SK-N-SH (cell line): ENCODE data around the gene IL2RA. TPM values are rescaled to one million over a fixed set of nuclear protein-coding genes. Genes with fewer than 3 reads are reported as not detected.

Source experiments
- CTCF ChIA-PET: fragments of 300-600, 350-600 bp; formaldehyde crosslinking; extraction: SDS; loops from one replicate; lab custom pipeline; 2021; lab: Yijun Ruan, JAX
- POLR2A ChIA-PET: fragments of 350-600 bp; sonication (Branson Sonifier 250); formaldehyde crosslinking; extraction: SDS; loops from one replicate; lab custom pipeline; 2020; ENCODE audit warnings: antibody characterized with exemption, inconsistent platforms; lab: Yijun Ruan, JAX
- DNase-seq: peaks from one replicate; pipeline ENCODE4 v3.0.0; 2012
- H2AFZ ChIP-seq: fragments of 200-600 bp; sonication (generic); 2 replicates; pipeline ENCODE4 v1.8.1; 2016; ENCODE audit warnings: antibody characterized with exemption, mild to moderate bottlenecking, low read depth
- H3F3A ChIP-seq: fragments of 200-600 bp; sonication (generic); replicated peaks from 2 replicates; pipeline ENCODE3; 2016; ENCODE audit warnings: antibody characterized with exemption, mild to moderate bottlenecking; ENCODE audit not compliant: insufficient read depth
- H3K27ac ChIP-seq, 2 experiments: fragments of 200-500 bp in 1 of 2; fragments of 200-600 bp in 1 of 2; sonication (Bioruptor generic) in 1 of 2; sonication (generic), shearing (Covaris generic) in 1 of 2; 2 replicates each; pipeline versions ENCODE4 v1.5.1 to v1.6.1; 2014 to 2016; ENCODE audit warnings: low read depth in 2 of 2, inconsistent platforms in 1 of 2, low read length in 1 of 2, mild to moderate bottlenecking in 1 of 2, mixed read lengths in 1 of 2
- H3K27me3 ChIP-seq: fragments of 200-600 bp; sonication (generic), shearing (Covaris generic); 2 replicates; pipeline ENCODE4 v1.6.1; 2016; ENCODE audit warnings: mixed run types; ENCODE audit not compliant: insufficient read depth
- H3K36me3 ChIP-seq, 2 experiments: fragments of 200-500 bp in 1 of 2; fragments of 200-600 bp in 1 of 2; sonication (Bioruptor generic) in 1 of 2; sonication (generic) in 1 of 2; replicated peaks in 1 of 2; 2 replicates each; pipeline versions ENCODE3 to v1.5.1; 2014 to 2016; ENCODE audit warnings: low read length in 1 of 2, mild to moderate bottlenecking in 1 of 2; ENCODE audit not compliant: insufficient read depth in 2 of 2, control insufficient read depth in 1 of 2
- H3K4me1 ChIP-seq, 2 experiments: fragments of 200-500 bp in 1 of 2; fragments of 200-600 bp in 1 of 2; sonication (Bioruptor generic) in 1 of 2; sonication (generic), shearing (Covaris generic) in 1 of 2; 2 replicates each; pipeline versions ENCODE4 v1.5.1 to v1.6.1; 2014 to 2016; ENCODE audit warnings: low read depth in 1 of 2, low read length in 1 of 2, mixed run types in 1 of 2; ENCODE audit not compliant: insufficient read depth in 2 of 2, control insufficient read depth in 1 of 2
- H3K4me2 ChIP-seq: fragments of 200-600 bp; sonication (generic), shearing (Covaris generic); 2 replicates; pipeline ENCODE4 v1.6.1; 2017; ENCODE audit warnings: mixed run types
- H3K4me3 ChIP-seq, 2 experiments: fragments of 200-500 bp in 1 of 2; fragments of 200-600 bp in 1 of 2; sonication (Bioruptor generic) in 1 of 2; sonication (generic), shearing (Covaris generic) in 1 of 2; 2 replicates each; pipeline versions ENCODE4 v1.5.1 to v1.8.1; 2014 to 2016; ENCODE audit warnings: low read depth in 2 of 2, inconsistent platforms in 1 of 2, low read length in 1 of 2, mild to moderate bottlenecking in 1 of 2, mixed read lengths in 1 of 2, moderate library complexity in 1 of 2
- H3K79me2 ChIP-seq: fragments of 200-600 bp; sonication (generic); 2 replicates; pipeline ENCODE4 v1.8.1; 2017; ENCODE audit warnings: mild to moderate bottlenecking; ENCODE audit not compliant: insufficient read depth
- H3K9ac ChIP-seq: fragments of 200-600 bp; sonication (generic); 2 replicates; pipeline ENCODE4 v1.6.1; 2017; ENCODE audit warnings: mixed run types
- H3K9me2 ChIP-seq: fragments of 200-600 bp; sonication (generic); 2 replicates; pipeline ENCODE4 v1.6.1; 2017; ENCODE audit warnings: mixed run types
- H3K9me3 ChIP-seq: fragments of 200-600 bp; sonication (generic); 2 replicates; pipeline ENCODE4 v1.6.1; 2017; ENCODE audit warnings: mixed run types, mild to moderate bottlenecking, moderate library complexity
- H4K20me1 ChIP-seq: fragments of 200-600 bp; sonication (generic); 2 replicates; pipeline ENCODE4 v1.6.1; 2017; ENCODE audit warnings: mild to moderate bottlenecking, mixed run types; ENCODE audit not compliant: insufficient read depth
- GABPA ChIP-seq: IDR thresholded peaks from 2 replicates; pipeline ENCODE4 v1.4.0; 2012; ENCODE audit warnings: low read depth, mild to moderate bottlenecking
- NFIC ChIP-seq: IDR thresholded peaks from 2 replicates; pipeline ENCODE4 v1.4.0; 2012; ENCODE audit warnings: borderline replicate concordance
- PBX3 ChIP-seq: IDR thresholded peaks from 2 replicates; pipeline ENCODE4; 2012
- POLR2AphosphoS5 ChIP-seq: IDR thresholded peaks from 2 replicates; pipeline ENCODE4 v1.6.1; 2012; ENCODE audit warnings: low read depth, low read length
- REST ChIP-seq: IDR thresholded peaks from 2 replicates; pipeline ENCODE4 v1.6.1; 2012; ENCODE audit warnings: mild to moderate bottlenecking, low read depth, low read length, moderate library complexity
- SIN3A ChIP-seq: IDR thresholded peaks from 2 replicates; pipeline ENCODE4 v1.6.1; 2012; ENCODE audit warnings: low read depth, mild to moderate bottlenecking, low read length, moderate library complexity, borderline replicate concordance
- SMC3 ChIP-seq: IDR thresholded peaks from 2 replicates; pipeline ENCODE4 v1.6.1; 2012; ENCODE audit warnings: low read depth, low read length, improper control_type of control experiment
- USF1 ChIP-seq: IDR thresholded peaks from 2 replicates; pipeline ENCODE4 v1.4.0; 2012; ENCODE audit warnings: low read depth, borderline replicate concordance
- WGBS: methylation state at CpG from one replicate; pipeline ENCODE4 v1.1.6; 2017; ENCODE audit warnings: low lambda C conversion rate; 5-methylcytosine and 5-hydroxymethylcytosine counted together
- polyA plus RNA-seq, 3 experiments: library from polyadenylated mRNA; depleted of rRNA; stranded (reverse); fragments of >200 nt; gene quantifications; 2 replicates each; pipeline ENCODE4 v1.2.3, GENCODE V29; 2012

IL2RA gene
- polyA plus RNA-seq, 1 of the 3 experiments (the other 2 are of a cell fraction): not detected

- Histone ChIP-seq H3K9me2 (no peaks in the 10 kb centered on the region), H4K20me1 (no peaks in the 10 kb centered on the region), H3K9me3 (no peaks in the 10 kb centered on the region), H3K79me2 (no peaks in the 10 kb centered on the region), H3K27ac (no peak overlapping the region), H3K4me1 (no peaks in the 10 kb centered on the region; a peak in 1 of 4 replicates), H3K27me3 (no peaks in the 10 kb centered on the region), H3F3A (no peaks in the 10 kb centered on the region), H3K36me3 (no peaks in the 10 kb centered on the region), H3K4me2 (no peak overlapping the region), H3K4me3 (no peak overlapping the region), H2AFZ (no peak overlapping the region), H3K9ac (no peak overlapping the region)
- DNase-seq: no peak
- 64% methylated on average over 15 of the region's 15 CpGs for WGBS
- TF ChIP-seq NFIC (no peak), SIN3A (no peak), POLR2AphosphoS5 (no peak), SMC3 (no peak), USF1 (no peak), REST (no peak), GABPA (no peak), PBX3 (no peak)
- POLR2A ChIA-PET: no interaction called here
- CTCF ChIA-PET: interaction anchor here (1.2 to 3.5 kb wide), 4 partner anchors 74 to 394 kb away, joined by 3 to 22 read pairs (median 8); no protein-coding TSS in a partner anchor
Observed at GRCh38 chr10:6012121-6012905, 49.9 kb downstream of the IL2RA start.

GRCh38 chr10:6011558-6011957, 50.6 kb downstream of the IL2RA start:
- Histone ChIP-seq H4K20me1 (no peaks in the 10 kb centered on the region), H3K4me1 (no peaks in the 10 kb centered on the region; a peak in 1 of 4 replicates), H3K4me3 (no peak overlapping the region), H3K27ac (no peak overlapping the region), H3F3A (no peaks in the 10 kb centered on the region), H3K36me3 (no peaks in the 10 kb centered on the region), H3K9me3 (no peaks in the 10 kb centered on the region), H3K9ac (no peak overlapping the region), H2AFZ (no peak overlapping the region), H3K27me3 (no peaks in the 10 kb centered on the region), H3K9me2 (no peaks in the 10 kb centered on the region), H3K79me2 (no peaks in the 10 kb centered on the region), H3K4me2 (no peak overlapping the region)
- DNase-seq: no peak
- WGBS: 79% methylated on average over 8 of the region's 8 CpGs
- ChIA-PET CTCF (no interaction called here), POLR2A (no interaction called here)
- TF ChIP-seq SIN3A: no peak
